Uterus (tissue), 2 donors: Measurements from ENCODE around the gene CXXC1.

Source experiments
- POLR2A ChIP-seq, 2 donors: fragments of 450-650 bp; IDR thresholded peaks; one replicate each; pipeline ENCODE4 v1.6.1; 2016; ENCODE audit warnings: antibody characterized with exemption in 2 of 2, mild to moderate bottlenecking in 1 of 2, moderate library complexity in 1 of 2
- TF ChIP-seq, protein P1 (sequence below), 4 experiments: fragments of 200-600 bp in 2 of 4; fragments of 450-650 bp in 2 of 4; sonication (generic) in 2 of 4; IDR thresholded peaks; one replicate each; pipeline ENCODE4 v1.5.1; 2016 to 2019; ENCODE audit warnings: antibody characterized with exemption in 4 of 4, mild to moderate bottlenecking in 2 of 4, moderate library complexity in 1 of 4

DNA sequence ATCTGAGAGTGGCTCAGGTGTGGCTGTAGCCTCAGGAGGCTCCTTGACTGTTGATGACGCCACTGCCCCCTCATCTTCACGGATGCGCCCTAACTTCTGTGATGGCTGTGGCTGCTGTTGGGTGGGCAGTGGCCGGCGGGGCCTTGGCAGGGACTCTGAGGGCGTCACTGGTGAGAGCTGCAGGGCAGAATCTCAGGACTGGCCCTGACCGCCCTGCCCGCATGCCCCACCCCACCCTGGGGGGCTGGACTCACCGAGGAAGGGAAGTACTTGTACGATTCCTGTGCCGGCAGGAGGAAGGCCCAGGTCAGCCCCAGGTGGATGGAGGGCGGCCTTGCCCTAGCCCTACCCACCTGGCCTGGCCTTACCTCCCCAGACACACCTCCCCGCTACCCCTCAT, 2.4 kb downstream of the CXXC1 start:
- TF ChIP-seq, protein P1, sequence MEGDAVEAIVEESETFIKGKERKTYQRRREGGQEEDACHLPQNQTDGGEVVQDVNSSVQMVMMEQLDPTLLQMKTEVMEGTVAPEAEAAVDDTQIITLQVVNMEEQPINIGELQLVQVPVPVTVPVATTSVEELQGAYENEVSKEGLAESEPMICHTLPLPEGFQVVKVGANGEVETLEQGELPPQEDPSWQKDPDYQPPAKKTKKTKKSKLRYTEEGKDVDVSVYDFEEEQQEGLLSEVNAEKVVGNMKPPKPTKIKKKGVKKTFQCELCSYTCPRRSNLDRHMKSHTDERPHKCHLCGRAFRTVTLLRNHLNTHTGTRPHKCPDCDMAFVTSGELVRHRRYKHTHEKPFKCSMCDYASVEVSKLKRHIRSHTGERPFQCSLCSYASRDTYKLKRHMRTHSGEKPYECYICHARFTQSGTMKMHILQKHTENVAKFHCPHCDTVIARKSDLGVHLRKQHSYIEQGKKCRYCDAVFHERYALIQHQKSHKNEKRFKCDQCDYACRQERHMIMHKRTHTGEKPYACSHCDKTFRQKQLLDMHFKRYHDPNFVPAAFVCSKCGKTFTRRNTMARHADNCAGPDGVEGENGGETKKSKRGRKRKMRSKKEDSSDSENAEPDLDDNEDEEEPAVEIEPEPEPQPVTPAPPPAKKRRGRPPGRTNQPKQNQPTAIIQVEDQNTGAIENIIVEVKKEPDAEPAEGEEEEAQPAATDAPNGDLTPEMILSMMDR (IDR thresholded peaks at IDR 0.05) = no peak
- no peak for TF ChIP-seq POLR2A (IDR thresholded peaks at IDR 0.05)
